Hepatocyte (in vitro differentiated cells): Measurements from ENCODE around the gene KIF4A. TPM values are rescaled to one million over a fixed set of nuclear protein-coding genes. Genes with fewer than 3 reads are reported as not detected.

ENCODE experiments used
- DNase-seq: peaks from one replicate; pipeline ENCODE4 v3.0.0-alpha.2; 2016; ENCODE audit warnings: low spot score
- H2AFZ ChIP-seq: fragments of 200-600 bp; sonication (generic); 2 replicates; pipeline ENCODE4 v1.6.0; 2016; ENCODE audit warnings: antibody characterized with exemption, mild to moderate bottlenecking
- H3K27ac ChIP-seq: fragments of 200-600 bp; sonication (generic); 2 replicates; pipeline ENCODE4 v1.5.1; 2016; ENCODE audit warnings: mild to moderate bottlenecking
- H3K27me3 ChIP-seq: fragments of 200-600 bp; sonication (generic); 2 replicates; pipeline ENCODE4 v1.6.1; 2016
- H3K36me3 ChIP-seq: fragments of 200-600 bp; sonication (generic); replicated peaks from 2 replicates; pipeline ENCODE4 v1.5.1; 2016; ENCODE audit warnings: low read depth; ENCODE audit not compliant: insufficient read depth
- H3K4me1 ChIP-seq: fragments of 200-600 bp; sonication (generic); 2 replicates; pipeline ENCODE4 v1.5.1; 2016; ENCODE audit warnings: mild to moderate bottlenecking, moderate library complexity; ENCODE audit not compliant: insufficient read depth
- H3K4me2 ChIP-seq: fragments of 200-600 bp; sonication (generic); 2 replicates; pipeline ENCODE4 v1.6.0; 2016
- H3K4me3 ChIP-seq: fragments of 200-600 bp; sonication (generic); 2 replicates; pipeline ENCODE4 v1.5.1; 2016; ENCODE audit warnings: mild to moderate bottlenecking
- H3K79me2 ChIP-seq: fragments of 200-600 bp; sonication (generic); 2 replicates; pipeline ENCODE4 v1.6.0; 2017; ENCODE audit warnings: mild to moderate bottlenecking
- H3K9me2 ChIP-seq: fragments of 200-600 bp; sonication (generic); replicated peaks from 2 replicates; pipeline ENCODE4 v1.6.0; 2017; ENCODE audit warnings: mild to moderate bottlenecking; ENCODE audit not compliant: insufficient read depth
- H3K9me3 ChIP-seq: fragments of 200-600 bp; sonication (generic); 2 replicates; pipeline ENCODE4 v1.5.1; 2016; ENCODE audit warnings: low read depth, mild to moderate bottlenecking
- H4K20me1 ChIP-seq: fragments of 200-600 bp; sonication (generic); 2 replicates; pipeline ENCODE4 v1.6.0; 2016; ENCODE audit warnings: mild to moderate bottlenecking; ENCODE audit not compliant: insufficient read depth, poor library complexity, severe bottlenecking
- EZH2 ChIP-seq: fragments of 200-600 bp; sonication (generic); IDR thresholded peaks from 2 replicates; pipeline ENCODE4 v1.6.1; 2016; ENCODE audit warnings: antibody characterized with exemption, mild to moderate bottlenecking, borderline replicate concordance
- EZH2phosphoT487 ChIP-seq: fragments of 200-600 bp; sonication (generic); IDR thresholded peaks from one replicate; pipeline ENCODE4 v1.6.1; 2018; ENCODE audit warnings: antibody characterized with exemption, mild to moderate bottlenecking, low read depth, moderate library complexity; ENCODE audit not compliant: unreplicated experiment, severe bottlenecking
- WGBS: methylation state at CpG from one replicate; pipeline ENCODE4 v1.1.6; 2016; ENCODE audit warnings: low lambda C conversion rate; ENCODE audit errors: missing lambda C conversion rate; 5-methylcytosine and 5-hydroxymethylcytosine counted together
- polyA plus RNA-seq: library from polyadenylated mRNA; unstranded; fragments of >200 nt; fragmentation: Nextera tagmentation; extraction: Ambion mirVana; gene quantifications from 2 replicates; pipeline ENCODE4 v1.2.1, GENCODE V29; 2016
- total RNA-seq: library from RNA; depleted of rRNA; stranded (reverse); fragments of >200 nt; gene quantifications from 2 replicates; pipeline ENCODE4 v1.2.3, GENCODE V29; 2014
- TF ChIP-seq, protein P1 (sequence below): fragments of 200-600 bp; sonication (generic); IDR thresholded peaks from 2 replicates; pipeline ENCODE4 v1.5.1; 2016; ENCODE audit warnings: antibody characterized with exemption, mild to moderate bottlenecking; ENCODE audit not compliant: poor library complexity

The KIF4A gene
- total and polyA plus RNA-seq, 2 experiments from 2014 or later: 4.2 to 6.4 TPM

DNA sequence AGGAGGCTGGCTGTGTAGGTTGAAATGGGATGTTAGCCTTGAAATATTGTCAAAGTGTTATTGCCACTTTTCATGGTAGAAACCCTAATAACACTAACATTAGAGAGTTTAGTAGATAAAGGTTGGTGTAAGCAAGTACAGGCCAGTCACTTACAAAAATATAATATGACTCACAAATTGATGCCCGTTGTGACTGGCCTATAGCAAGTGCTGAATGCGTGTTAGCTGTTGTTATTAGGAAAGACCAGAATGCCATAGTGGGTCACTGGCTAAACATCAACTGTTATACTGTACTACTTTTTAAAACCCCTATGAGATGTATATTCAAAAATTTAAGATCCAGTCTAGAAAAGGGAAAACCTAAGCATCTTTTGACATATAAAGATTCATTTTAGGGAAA lies 112.8 kb downstream of the KIF4A start:
- H3K27me3 ChIP-seq: no peaks in the 10 kb centered on the region
- H3K4me2 ChIP-seq: no peak overlapping the region
- 76% methylated on average over 2 of the region's 2 CpGs for WGBS
- TF ChIP-seq EZH2 (no peak), EZH2phosphoT487 (no peak)
- TF ChIP-seq, protein P1, sequence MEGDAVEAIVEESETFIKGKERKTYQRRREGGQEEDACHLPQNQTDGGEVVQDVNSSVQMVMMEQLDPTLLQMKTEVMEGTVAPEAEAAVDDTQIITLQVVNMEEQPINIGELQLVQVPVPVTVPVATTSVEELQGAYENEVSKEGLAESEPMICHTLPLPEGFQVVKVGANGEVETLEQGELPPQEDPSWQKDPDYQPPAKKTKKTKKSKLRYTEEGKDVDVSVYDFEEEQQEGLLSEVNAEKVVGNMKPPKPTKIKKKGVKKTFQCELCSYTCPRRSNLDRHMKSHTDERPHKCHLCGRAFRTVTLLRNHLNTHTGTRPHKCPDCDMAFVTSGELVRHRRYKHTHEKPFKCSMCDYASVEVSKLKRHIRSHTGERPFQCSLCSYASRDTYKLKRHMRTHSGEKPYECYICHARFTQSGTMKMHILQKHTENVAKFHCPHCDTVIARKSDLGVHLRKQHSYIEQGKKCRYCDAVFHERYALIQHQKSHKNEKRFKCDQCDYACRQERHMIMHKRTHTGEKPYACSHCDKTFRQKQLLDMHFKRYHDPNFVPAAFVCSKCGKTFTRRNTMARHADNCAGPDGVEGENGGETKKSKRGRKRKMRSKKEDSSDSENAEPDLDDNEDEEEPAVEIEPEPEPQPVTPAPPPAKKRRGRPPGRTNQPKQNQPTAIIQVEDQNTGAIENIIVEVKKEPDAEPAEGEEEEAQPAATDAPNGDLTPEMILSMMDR: no peak
- no peak overlapping the region for H3K27ac ChIP-seq
- no peak for DNase-seq
- no peaks in the 10 kb centered on the region for H3K79me2 ChIP-seq
- H4K20me1 ChIP-seq: no peaks in the 10 kb centered on the region
- no peak overlapping the region for H3K4me3 ChIP-seq
- H3K9me2 ChIP-seq: no peaks in the 10 kb centered on the region
- no peaks in the 10 kb centered on the region for H3K4me1 ChIP-seq
- no peaks in the 10 kb centered on the region for H3K9me3 ChIP-seq
- H2AFZ ChIP-seq: no peak overlapping the region
- no peaks in the 10 kb centered on the region for H3K36me3 ChIP-seq

DNA sequence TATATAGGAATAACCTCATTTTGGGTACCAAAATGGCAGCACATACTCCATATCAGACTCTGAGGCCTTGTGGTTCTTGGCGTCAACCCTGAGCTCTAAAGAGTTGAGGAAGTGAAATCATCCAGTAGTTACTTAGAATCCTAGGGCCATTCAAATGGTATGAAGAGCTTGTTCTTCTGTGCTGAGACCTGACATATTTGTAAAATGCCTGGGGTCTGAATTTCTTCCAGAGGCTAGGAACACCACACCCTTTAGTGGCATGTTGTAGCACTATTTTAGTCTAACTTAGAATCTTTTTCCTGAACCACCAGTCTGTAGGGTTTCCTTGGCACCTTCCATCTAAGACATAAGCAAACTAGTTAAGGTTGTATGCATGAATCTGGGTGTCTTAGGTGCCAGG lies 115.1 kb downstream of the KIF4A start:
- Histone ChIP-seq H3K27me3 (no peaks in the 10 kb centered on the region), H3K4me2 (no peak overlapping the region), H3K27ac (no peak overlapping the region), H3K9me2 (no peaks in the 10 kb centered on the region), H2AFZ (no peak overlapping the region), H3K4me1 (no peaks in the 10 kb centered on the region), H3K79me2 (no peaks in the 10 kb centered on the region), H3K36me3 (no peaks in the 10 kb centered on the region), H4K20me1 (no peaks in the 10 kb centered on the region), H3K9me3 (no peaks in the 10 kb centered on the region), H3K4me3 (no peak overlapping the region)
- no peak for DNase-seq
- TF ChIP-seq EZH2phosphoT487 (no peak), EZH2 (no peak)
- TF ChIP-seq, protein P1: no peak
- WGBS: 76% methylated on average over 1 of the region's 1 CpG

DNA sequence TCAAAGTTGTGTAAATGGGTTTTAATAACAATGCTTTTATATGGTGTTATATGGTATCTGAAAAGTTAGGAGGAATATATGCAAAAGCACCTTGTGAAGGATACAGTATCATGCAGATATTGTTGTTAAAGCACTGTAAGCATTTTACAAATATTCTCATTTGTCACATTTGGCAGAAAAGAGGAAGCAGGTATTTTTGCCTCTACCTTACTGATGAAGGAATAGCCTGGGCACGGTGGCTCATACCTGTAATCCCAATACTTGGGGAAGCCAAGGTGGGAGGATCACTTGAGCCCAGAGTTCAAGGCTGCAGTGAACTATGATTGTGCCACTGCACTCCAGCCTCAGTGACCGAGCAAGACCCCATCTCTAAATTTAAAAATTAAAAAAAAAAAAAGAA lies 121.0 kb downstream of the KIF4A start:
- no peaks in the 10 kb centered on the region for H3K79me2 ChIP-seq
- H4K20me1 ChIP-seq: no peaks in the 10 kb centered on the region
- WGBS: 83% methylated on average over 2 of the region's 2 CpGs
- no peaks in the 10 kb centered on the region for H3K36me3 ChIP-seq
- TF ChIP-seq EZH2phosphoT487: no peak
- TF ChIP-seq, protein P1: no peak
- no peak for TF ChIP-seq EZH2
- H3K9me3 ChIP-seq: no peaks in the 10 kb centered on the region
- no peak overlapping the region for H3K4me3 ChIP-seq
- H3K27me3 ChIP-seq: no peaks in the 10 kb centered on the region
- H3K27ac ChIP-seq: no peak overlapping the region
- DNase-seq: no peak
- H3K4me2 ChIP-seq: no peak overlapping the region
- no peaks in the 10 kb centered on the region for H3K9me2 ChIP-seq
- H3K4me1 ChIP-seq: no peaks in the 10 kb centered on the region
- no peak overlapping the region for H2AFZ ChIP-seq

DNA sequence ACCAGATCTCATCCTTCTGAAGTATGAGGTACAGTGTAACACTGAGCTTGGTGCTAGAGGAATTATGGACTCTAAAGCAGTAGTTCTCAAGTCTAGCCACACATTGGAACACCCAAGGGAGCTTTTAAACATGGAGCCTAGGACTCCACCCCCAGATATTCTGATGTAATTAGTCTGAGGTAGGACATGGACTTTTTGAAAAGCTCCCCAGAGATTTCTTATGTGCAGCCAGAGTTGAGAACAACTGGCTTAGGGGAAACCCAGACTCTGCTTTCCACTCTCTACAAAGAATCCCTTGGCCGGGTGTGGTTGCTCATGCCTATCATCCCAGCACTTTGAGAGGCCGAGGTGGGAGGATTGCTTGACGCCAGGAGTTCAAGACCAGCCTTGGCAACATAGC lies 121.6 kb downstream of the KIF4A start:
- TF ChIP-seq EZH2phosphoT487 (no peak), EZH2 (no peak)
- TF ChIP-seq, protein P1: no peak
- no peaks in the 10 kb centered on the region for H3K4me1 ChIP-seq
- no peaks in the 10 kb centered on the region for H3K79me2 ChIP-seq
- no peaks in the 10 kb centered on the region for H3K9me2 ChIP-seq
- H3K4me2 ChIP-seq: no peak overlapping the region
- no peak for DNase-seq
- H3K9me3 ChIP-seq: no peaks in the 10 kb centered on the region
- no peak overlapping the region for H3K27ac ChIP-seq
- H3K27me3 ChIP-seq: no peaks in the 10 kb centered on the region
- WGBS: 82% methylated on average over 3 of the region's 3 CpGs
- H2AFZ ChIP-seq: no peak overlapping the region
- no peaks in the 10 kb centered on the region for H4K20me1 ChIP-seq
- H3K36me3 ChIP-seq: no peaks in the 10 kb centered on the region
- no peak overlapping the region for H3K4me3 ChIP-seq
